HepG2 (cell line): ENCODE measurements around the gene SCN7A. TPM values are rescaled to one million over a fixed set of nuclear protein-coding genes. Genes with fewer than 3 reads are reported as not detected.

Experiments used
- AKNA ChIP-seq: sonication (generic); formaldehyde crosslinking; IDR thresholded peaks from 2 replicates; pipeline ENCODE4 v1.4.0; 2020; ENCODE audit warnings: missing genetic modification reagents, borderline replicate concordance
- ATF6 ChIP-seq: sonication (generic); formaldehyde crosslinking; conservative IDR thresholded peaks from 2 replicates; pipeline ENCODE4 v1.4.0; 2020; ENCODE audit warnings: missing genetic modification reagents
- FOXA1 ChIP-seq, 2 experiments: fragments of 450-650 bp in 1 of 2; sonication (generic) in 1 of 2; formaldehyde crosslinking in 1 of 2; IDR thresholded peaks; 2 replicates each; pipeline versions ENCODE4 v1.4.0 to v1.6.1; 2016 to 2020; ENCODE audit warnings: missing genetic modification reagents in 1 of 2
- GATAD1 ChIP-seq: IDR thresholded peaks from 2 replicates; pipeline ENCODE4 v1.6.1; 2016; ENCODE audit warnings: missing genetic modification reagents, missing compliant biosample characterization
- IRF1 ChIP-seq: sonication (generic); formaldehyde crosslinking; IDR thresholded peaks from 2 replicates; pipeline ENCODE4 v1.4.0; 2020; ENCODE audit warnings: low read depth, mild to moderate bottlenecking, missing genetic modification reagents
- NFKB2 ChIP-seq: sonication (generic); formaldehyde crosslinking; IDR thresholded peaks from 2 replicates; pipeline ENCODE4 v1.4.0; 2020; ENCODE audit warnings: missing genetic modification reagents, borderline replicate concordance
- NFYB ChIP-seq: sonication (generic); formaldehyde crosslinking; IDR thresholded peaks from 2 replicates; pipeline ENCODE4 v1.4.0; 2020; ENCODE audit warnings: missing genetic modification reagents
- SIN3A ChIP-seq: IDR thresholded peaks from 2 replicates; pipeline ENCODE4 v1.6.1; 2011; ENCODE audit warnings: low read depth, mild to moderate bottlenecking, control low read depth, low read length, borderline replicate concordance
- ZFYVE20 ChIP-seq: sonication (generic); formaldehyde crosslinking; IDR thresholded peaks from 2 replicates; pipeline ENCODE4 v1.8.0; 2023; ENCODE audit warnings: low read depth, mild to moderate bottlenecking, moderate library complexity, missing genetic modification reagents, borderline replicate concordance
- ZNF274 ChIP-seq: sonication (generic); formaldehyde crosslinking; IDR thresholded peaks from 2 replicates; pipeline ENCODE4 v1.5.1; 2020; ENCODE audit warnings: mild to moderate bottlenecking, missing genetic modification reagents
- ZNF556 ChIP-seq: sonication (generic); formaldehyde crosslinking; IDR thresholded peaks from 2 replicates; pipeline ENCODE4 v1.4.0; 2020; ENCODE audit warnings: mild to moderate bottlenecking, missing genetic modification reagents, borderline replicate concordance
- ZNF607 ChIP-seq: sonication (generic); formaldehyde crosslinking; IDR thresholded peaks from 2 replicates; pipeline ENCODE4 v1.5.1; 2020; ENCODE audit warnings: missing genetic modification reagents, mild to moderate bottlenecking, borderline replicate concordance
- polyA plus RNA-seq, 8 experiments: library from polyadenylated mRNA; depleted of rRNA in 3 of 8; stranded (reverse) in 7 of 8; unstranded in 1 of 8; fragments of >200 nt; fragmentation: Illumina TruSeq in 4 of 8; extraction: Trizol in 4 of 8; gene quantifications; 2 replicates each; pipeline versions ENCODE4 v1.2.1 to v1.2.3, GENCODE V29; 2011 to 2016; ENCODE audit warnings: low read depth in 4 of 8, missing spikeins in 1 of 8, mixed read lengths in 1 of 8; ENCODE audit not compliant: insufficient read depth in 1 of 8
- total RNA-seq, 5 experiments: library from RNA; depleted of rRNA; stranded (reverse); fragments of >200 nt; fragmentation: Illumina TruSeq; extraction: Trizol; gene quantifications; 2 replicates each; pipeline ENCODE4 v1.2.3, GENCODE V29; 2016; ENCODE audit warnings: low read depth in 1 of 5
- TF ChIP-seq, protein P1 (sequence below): sonication (generic); formaldehyde crosslinking; IDR thresholded peaks from 2 replicates; pipeline ENCODE4 v1.5.0; 2020; ENCODE audit warnings: missing genetic modification reagents
- TF ChIP-seq, protein P2 (sequence below), 2 experiments: fragments of 450-650 bp in 1 of 2; sonication (generic) in 1 of 2; formaldehyde crosslinking; IDR thresholded peaks; 2 replicates each; pipeline versions ENCODE4 v1.5.0 to v1.8.0; 2020 to 2022; ENCODE audit warnings: mild to moderate bottlenecking in 1 of 2, missing genetic modification reagents in 1 of 2
- TF ChIP-seq, protein P3 (sequence below): sonication (generic); formaldehyde crosslinking; IDR thresholded peaks from 2 replicates; pipeline ENCODE4 v1.4.0; 2020; ENCODE audit warnings: mild to moderate bottlenecking, missing genetic modification reagents

The SCN7A gene
- total and polyA plus RNA-seq, 2 of the 13 experiments (the other 11 are each of a cell fraction or from before 2014, with no cell fraction given), result 0.01 TPM; not detected in 1

- TF ChIP-seq, protein P1, sequence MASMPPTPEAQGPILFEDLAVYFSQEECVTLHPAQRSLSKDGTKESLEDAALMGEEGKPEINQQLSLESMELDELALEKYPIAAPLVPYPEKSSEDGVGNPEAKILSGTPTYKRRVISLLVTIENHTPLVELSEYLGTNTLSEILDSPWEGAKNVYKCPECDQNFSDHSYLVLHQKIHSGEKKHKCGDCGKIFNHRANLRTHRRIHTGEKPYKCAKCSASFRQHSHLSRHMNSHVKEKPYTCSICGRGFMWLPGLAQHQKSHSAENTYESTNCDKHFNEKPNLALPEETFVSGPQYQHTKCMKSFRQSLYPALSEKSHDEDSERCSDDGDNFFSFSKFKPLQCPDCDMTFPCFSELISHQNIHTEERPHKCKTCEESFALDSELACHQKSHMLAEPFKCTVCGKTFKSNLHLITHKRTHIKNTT (CRISPR knock-in tag), result 0 out of 2 replicates have a peak, but pooled peaks have one; percentile 44
- TF ChIP-seq ZNF274 (CRISPR knock-in tag) (peak; percentile 15; the same call in 1 of the 2 replicates), AKNA (0 out of 2 replicates have a peak, but pooled peaks have one; percentile 59), ZNF556 (peak; percentile 45; the same call in 1 of the 2 replicates), SIN3A (no peak), ATF6 (CRISPR knock-in tag) (no peak; the same call in 1 of the 2 replicates), FOXA1 (IDR thresholded peaks at IDR 0.05) (no peak), FOXA1 (CRISPR knock-in tag; IDR thresholded peaks at IDR 0.05) (no peak), GATAD1 (CRISPR knock-in tag) (0 out of 2 replicates have a peak, but pooled peaks have one; percentile 40), ZFYVE20 (CRISPR knock-in tag) (0 out of 2 replicates have a peak, but pooled peaks have one; percentile 22), NFYB (CRISPR knock-in tag) (peak; percentile 36; the same call in 1 of the 2 replicates), ZNF607 (CRISPR knock-in tag) (peak; percentile 42; the same call in 1 of the 2 replicates), NFKB2 (CRISPR knock-in tag) (peak; percentile 90; the same call in 1 of the 2 replicates), IRF1 (CRISPR knock-in tag) (no peak)
- TF ChIP-seq, protein P2, sequence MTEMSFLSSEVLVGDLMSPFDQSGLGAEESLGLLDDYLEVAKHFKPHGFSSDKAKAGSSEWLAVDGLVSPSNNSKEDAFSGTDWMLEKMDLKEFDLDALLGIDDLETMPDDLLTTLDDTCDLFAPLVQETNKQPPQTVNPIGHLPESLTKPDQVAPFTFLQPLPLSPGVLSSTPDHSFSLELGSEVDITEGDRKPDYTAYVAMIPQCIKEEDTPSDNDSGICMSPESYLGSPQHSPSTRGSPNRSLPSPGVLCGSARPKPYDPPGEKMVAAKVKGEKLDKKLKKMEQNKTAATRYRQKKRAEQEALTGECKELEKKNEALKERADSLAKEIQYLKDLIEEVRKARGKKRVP (CRISPR knock-in tag; IDR thresholded peaks at IDR 0.05), result 0 out of 4 replicates have a peak, but pooled peaks of 1 of the 2 experiments have one; percentile 62
- TF ChIP-seq, protein P3, sequence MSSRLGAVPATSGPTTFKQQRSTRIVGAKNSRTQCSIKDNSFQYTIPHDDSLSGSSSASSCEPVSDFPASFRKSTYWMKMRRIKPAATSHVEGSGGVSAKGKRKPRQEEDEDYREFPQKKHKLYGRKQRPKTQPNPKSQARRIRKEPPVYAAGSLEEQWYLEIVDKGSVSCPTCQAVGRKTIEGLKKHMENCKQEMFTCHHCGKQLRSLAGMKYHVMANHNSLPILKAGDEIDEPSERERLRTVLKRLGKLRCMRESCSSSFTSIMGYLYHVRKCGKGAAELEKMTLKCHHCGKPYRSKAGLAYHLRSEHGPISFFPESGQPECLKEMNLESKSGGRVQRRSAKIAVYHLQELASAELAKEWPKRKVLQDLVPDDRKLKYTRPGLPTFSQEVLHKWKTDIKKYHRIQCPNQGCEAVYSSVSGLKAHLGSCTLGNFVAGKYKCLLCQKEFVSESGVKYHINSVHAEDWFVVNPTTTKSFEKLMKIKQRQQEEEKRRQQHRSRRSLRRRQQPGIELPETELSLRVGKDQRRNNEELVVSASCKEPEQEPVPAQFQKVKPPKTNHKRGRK (CRISPR knock-in tag), result peak; percentile 73; the same call in 1 of the 2 replicates
Observed at GRCh38 chr2:166375736-166376487, 118.1 kb downstream of the SCN7A start, which contains the start of gene SCN9A (continued).
